Fibroblast of villous mesenchyme (primary cell): ENCODE measurements around the gene FAM219A. TPM values are rescaled to one million over a fixed set of nuclear protein-coding genes. Genes with fewer than 3 reads are reported as not detected.

Experiments
- DNase-seq: peaks from one replicate; pipeline ENCODE4 v3.0.0-alpha.2; 2010; ENCODE audit warnings: low read depth
- H3K4me3 ChIP-seq: 2 replicates; pipeline ENCODE4 v1.5.1; 2011; ENCODE audit warnings: low read depth, mild to moderate bottlenecking, low read length
- CTCF ChIP-seq: IDR thresholded peaks from 2 replicates; pipeline ENCODE4 v1.5.1; 2012; ENCODE audit warnings: low read depth, mild to moderate bottlenecking, low read length; ENCODE audit not compliant: insufficient read depth
- total RNA-seq: library from RNA; depleted of rRNA; stranded (reverse); fragments of >200 nt; gene quantifications from 2 replicates; pipeline ENCODE4 v1.2.3, GENCODE V29; 2012

FAM219A gene
- total RNA-seq, 1 donor, result 9.9 TPM

GRCh38 chr9:34496149-34496712 lies 37.9 kb upstream of the FAM219A start:
- no peak overlapping the region for H3K4me3 ChIP-seq
- TF ChIP-seq CTCF, result no peak
- no peak for DNase-seq

GRCh38 chr9:34493972-34494535 lies 35.7 kb upstream of the FAM219A start:
- H3K4me3 ChIP-seq, result no peak overlapping the region
- peak; percentile 57 for DNase-seq
- TF ChIP-seq CTCF, result no peak

GRCh38 chr9:34492051-34492450 lies 33.7 kb upstream of the FAM219A start:
- no peak overlapping the region for H3K4me3 ChIP-seq
- TF ChIP-seq CTCF, result no peak
- no peak for DNase-seq

GRCh38 chr9:34491596-34491995 lies 33.2 kb upstream of the FAM219A start:
- no peak for DNase-seq
- no peak overlapping the region for H3K4me3 ChIP-seq
- no peak for TF ChIP-seq CTCF

- DNase-seq, result no peak
- no peak for TF ChIP-seq CTCF
- no peak overlapping the region for H3K4me3 ChIP-seq
Measured at GRCh38 chr9:34490760-34491159, 32.4 kb upstream of the FAM219A start.

- TF ChIP-seq CTCF, result no peak
- no peak for DNase-seq
Measured at GRCh38 chr9:34490360-34490759, 32.0 kb upstream of the FAM219A start.

GRCh38 chr9:34486572-34486971 lies 28.2 kb upstream of the FAM219A start:
- H3K4me3 ChIP-seq, result no peak overlapping the region
- DNase-seq, result no peak
- TF ChIP-seq CTCF, result no peak

More at GRCh38 chr9:34490360-34490759, 32.0 kb upstream of the FAM219A start:
- H3K4me3 ChIP-seq, result no peak overlapping the region
